GM18498 (cell line): ENCODE results near the gene MDFI.

Experiments
- ATAC-seq: cut with Tn5 transposase; IDR thresholded peaks from one replicate; pipeline ENCODE4 v1.9.1; 2021; ENCODE audit warnings: mild to moderate bottlenecking, moderate library complexity; ENCODE audit not compliant: unreplicated experiment

Gene MDFI

DNA sequence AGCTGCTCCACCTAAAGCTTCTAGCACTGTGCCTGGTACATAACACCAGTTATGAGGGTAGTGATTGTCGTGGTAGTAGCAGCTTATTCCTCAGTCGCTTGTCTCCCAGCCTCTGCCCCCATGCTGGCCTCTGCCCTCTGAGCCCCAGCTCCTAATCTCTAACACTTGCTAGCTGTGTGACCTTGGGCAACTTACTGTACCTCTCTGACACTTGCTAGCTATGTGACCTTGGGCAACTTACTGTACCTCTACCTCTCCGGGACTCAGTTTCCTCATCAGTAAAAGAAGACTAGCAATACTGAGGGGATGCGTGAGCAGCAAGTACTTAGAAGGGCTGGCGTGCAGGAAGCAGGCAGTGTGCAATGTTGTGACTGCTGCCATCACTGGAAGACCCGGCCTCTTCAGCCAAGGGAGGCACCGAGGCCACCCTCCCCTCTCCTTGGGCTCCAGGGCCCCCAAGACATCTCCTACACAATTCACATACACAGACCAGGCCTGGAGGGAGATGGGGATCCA is 9.9 kb downstream of the MDFI start:
- no peak for ATAC-seq

GRCh38 chr6:41648921-41649320 is 10.7 kb downstream of the MDFI start:
- no peak for ATAC-seq

DNA sequence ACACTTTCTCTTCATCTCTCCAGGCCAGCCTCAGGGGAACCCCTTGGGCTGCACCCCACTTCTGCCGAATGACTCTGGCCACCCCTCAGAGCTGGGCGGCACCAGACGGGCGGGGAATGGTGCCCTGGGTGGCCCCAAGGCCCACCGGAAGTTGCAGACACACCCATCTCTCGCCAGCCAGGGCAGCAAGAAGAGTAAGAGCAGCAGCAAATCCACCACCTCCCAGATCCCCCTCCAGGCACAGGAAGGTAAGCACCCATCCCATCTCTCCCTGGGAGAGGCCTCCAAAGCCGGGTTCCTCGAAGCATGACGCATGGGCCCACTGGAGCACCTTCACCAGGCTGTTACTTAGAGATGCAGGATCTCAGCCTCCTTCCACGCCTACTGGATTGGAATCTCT is 11.3 kb downstream of the MDFI start:
- no peak for ATAC-seq

GRCh38 chr6:41650120-41650519 is 11.9 kb downstream of the MDFI start:
- no peak for ATAC-seq

DNA sequence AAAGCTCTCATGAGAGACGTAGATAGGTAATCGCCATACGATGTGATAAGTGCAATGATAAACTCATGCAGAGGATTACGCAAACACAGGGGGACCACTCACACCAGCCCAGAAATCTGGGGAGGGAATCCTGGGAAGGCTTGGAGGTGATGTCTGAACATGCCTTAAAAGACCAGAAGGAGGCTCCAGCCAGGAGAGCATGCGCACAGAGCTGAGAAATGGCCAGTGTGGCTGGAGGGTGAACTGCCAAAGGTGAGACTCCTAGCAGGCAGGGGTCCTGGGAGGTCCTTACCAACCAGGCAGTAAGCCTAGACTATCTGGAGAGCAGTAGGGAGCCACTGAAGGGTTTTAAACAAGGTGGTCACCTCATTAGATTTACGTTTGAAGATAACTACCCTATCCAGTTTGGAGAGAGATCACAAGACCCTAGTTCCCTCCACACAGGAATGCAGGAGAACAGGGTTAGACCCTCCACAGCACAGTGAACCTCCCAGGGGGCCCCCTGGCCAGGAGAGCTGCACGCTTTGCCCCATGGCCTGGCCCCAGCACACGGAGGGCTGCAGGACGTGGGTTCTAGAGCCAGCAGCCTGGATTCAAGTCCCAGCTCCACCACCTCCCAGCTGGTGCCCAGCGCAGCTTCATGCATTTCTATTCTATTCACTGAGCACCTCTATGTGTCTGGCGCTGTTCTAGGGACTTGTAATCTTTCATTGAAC is 13.1 kb downstream of the MDFI start:
- no peak for ATAC-seq

- no peak for ATAC-seq
Measured at GRCh38 chr6:41651962-41652657, 13.8 kb downstream of the MDFI start.

- no peak for ATAC-seq
Measured at GRCh38 chr6:41652866-41653652, 14.8 kb downstream of the MDFI start.

GRCh38 chr6:41653691-41654090 is 15.4 kb downstream of the MDFI start:
- no peak for ATAC-seq

DNA sequence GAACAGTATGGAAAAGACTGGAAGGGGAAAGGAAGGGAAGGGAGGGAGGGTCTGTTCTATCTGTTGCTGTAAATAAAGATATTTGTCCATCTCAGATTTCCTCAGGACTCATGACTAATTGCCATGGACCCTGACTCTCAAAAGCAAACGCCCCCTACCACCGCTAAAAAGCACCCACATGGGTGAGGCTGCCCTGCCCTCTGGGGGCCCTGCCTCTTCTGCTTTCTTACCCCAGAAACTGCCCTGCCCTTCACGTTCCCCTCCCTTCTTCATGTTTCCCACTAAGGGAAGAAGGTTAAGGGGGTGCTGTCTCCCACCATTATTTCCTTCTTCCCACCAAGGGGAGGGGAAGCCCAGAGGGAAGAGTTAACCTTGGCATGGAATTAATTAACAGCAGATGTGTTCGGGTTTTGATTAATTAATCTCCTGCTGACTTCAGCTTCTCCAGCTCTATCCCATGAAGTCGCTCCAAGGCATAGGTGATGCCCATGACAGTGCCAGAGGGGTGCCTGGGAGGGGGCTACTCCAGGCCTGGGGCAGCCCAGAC is 16.0 kb downstream of the MDFI start:
- no peak for ATAC-seq

- ATAC-seq, result no peak
Measured at GRCh38 chr6:41654698-41655151, 16.5 kb downstream of the MDFI start.

GRCh38 chr6:41655176-41655575 is 16.9 kb downstream of the MDFI start:
- ATAC-seq, result no peak

DNA sequence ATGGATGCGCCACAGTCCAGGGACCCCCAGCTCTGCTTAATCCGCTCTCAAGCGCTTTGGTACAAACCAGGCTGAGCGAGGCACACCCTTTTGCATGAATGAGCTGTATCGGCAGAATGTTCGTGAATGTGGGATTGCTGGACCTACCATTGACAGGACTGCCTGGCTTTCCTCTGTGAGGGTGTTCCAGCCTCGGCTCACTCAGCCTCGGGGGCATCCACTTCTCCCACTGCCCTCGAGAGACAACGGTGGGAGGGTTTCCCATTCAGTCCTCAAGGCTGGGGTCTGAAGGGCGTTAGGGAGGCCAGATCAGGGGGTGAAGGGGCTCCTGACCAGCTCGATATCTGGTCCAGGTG is 17.4 kb downstream of the MDFI start:
- ATAC-seq, result no peak

- no peak for ATAC-seq
Measured at GRCh38 chr6:41656002-41656691, 17.9 kb downstream of the MDFI start.

DNA sequence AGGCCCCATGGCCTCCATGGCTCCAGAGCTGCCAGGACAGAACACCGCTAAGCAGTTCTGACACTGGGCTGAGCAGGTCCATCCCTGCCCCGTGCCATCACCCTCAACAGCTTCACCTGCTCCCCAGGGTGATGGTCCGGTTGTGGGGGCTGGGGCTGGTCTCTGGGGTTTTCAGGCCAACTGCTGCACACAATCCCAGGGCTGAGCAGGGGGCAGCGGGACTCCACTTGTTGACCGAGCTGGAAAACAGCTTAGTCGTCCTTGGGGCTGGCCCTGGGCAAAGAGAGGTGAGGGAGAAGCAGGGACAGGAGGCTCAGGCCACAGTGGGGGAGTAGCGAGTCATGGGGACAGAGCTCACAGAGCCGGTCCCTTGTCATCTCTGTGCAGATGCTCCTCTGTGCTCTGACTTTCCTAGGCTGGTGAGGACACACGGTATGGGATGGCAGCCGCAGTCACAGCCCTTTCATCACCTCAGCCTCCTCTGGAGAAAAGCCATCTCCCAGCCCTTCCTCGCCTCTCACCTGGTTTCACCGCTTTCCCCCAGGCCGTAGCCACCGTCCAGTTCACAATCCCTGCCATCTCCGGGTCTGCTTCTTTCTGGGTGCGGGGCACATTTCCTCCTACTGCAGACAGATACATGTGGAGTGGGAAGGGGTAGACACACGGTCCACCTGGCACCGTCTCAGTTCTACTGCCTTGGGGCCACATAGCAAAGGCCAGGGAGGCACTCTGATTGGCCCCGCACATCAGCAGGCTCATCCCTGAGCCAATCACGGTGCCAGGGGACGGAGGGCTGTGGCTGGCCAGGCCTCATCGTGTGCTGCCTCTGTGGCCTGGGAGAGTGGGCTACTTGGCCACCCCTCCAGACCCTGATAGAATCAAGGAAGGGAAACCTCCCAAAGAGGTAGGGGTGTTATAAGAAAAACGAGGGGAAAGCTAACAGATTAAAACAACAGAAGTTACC is 19.1 kb downstream of the MDFI start:
- no peak for ATAC-seq

- no peak for ATAC-seq
Measured at GRCh38 chr6:41658636-41659035, 20.4 kb downstream of the MDFI start.

- ATAC-seq, result no peak
Measured at GRCh38 chr6:41659935-41660334, 21.7 kb downstream of the MDFI start.

DNA sequence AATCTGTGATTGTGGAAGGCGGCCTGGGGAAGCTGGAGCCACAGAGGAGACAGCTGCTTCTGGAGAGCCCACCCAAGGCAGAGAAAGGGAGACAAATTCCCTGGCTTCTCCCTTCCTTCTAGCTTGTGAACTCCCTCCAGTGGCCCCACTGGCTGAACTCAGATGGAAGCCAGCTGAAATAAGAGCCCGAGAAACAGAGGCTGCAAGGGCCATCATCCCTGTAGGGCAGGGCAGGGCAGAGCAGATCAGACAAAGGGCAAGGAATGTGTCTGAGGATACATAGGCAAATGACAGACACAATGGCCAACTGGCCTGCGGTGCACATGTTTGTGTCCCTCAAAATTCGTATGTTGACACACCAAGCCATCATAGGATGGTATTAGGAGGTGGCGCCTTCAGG is 25.3 kb downstream of the MDFI start:
- ATAC-seq, result no peak

GRCh38 chr6:41664271-41664670 is 26.0 kb downstream of the MDFI start:
- no peak for ATAC-seq

DNA sequence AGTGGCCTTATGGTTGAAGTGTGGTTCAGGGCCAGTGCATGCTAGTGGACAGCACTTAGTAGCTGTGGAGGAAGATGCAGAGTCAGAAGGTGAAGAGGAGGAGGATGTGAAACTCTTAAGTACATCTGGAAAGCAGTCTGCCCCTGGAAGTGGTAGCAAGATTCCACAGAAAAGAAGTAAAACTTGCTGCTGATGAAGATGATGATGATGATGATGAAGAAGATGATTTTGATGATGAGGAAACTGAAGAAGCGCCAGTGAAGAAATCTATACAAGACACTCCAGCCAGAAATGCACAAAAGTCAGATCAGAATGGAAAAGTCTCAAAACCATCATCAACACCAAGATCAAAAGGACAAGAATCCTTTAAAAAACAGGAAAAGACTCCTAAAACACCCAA is 28.9 kb downstream of the MDFI start:
- ATAC-seq, result no peak

DNA sequence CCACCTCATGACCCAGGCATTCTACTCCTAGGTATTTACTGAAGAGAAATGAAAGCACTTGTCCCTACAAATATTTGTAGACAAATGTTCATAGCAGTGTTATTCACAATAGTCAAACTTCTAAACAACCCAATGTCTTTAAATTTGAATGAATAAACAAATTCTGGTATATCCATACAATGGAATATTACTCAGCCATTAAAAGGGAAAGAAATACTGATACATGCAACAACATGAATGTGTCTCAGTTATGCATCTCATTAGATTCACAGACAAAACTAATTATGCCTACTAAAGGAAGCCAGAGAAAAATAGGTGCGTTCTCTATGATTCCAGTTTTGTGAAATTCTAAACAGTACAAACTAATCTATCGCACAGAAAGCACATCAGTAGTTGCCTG is 30.7 kb downstream of the MDFI start:
- no peak for ATAC-seq
